K562 (cell line): ENCODE data around the gene TCP10L. TPM values are rescaled to one million over a fixed set of nuclear protein-coding genes. Genes with fewer than 3 reads are reported as not detected.
A peak's percentile ranks its signal among the peaks of the same experiment; 100 is the strongest.

ENCODE experiments used
- ARHGAP35 ChIP-seq: fragments of 450-650 bp; IDR thresholded peaks from 2 replicates; pipeline ENCODE4 v1.6.1; 2018; ENCODE audit not compliant: partially characterized antibody
- CBFA2T2 ChIP-seq: fragments of 450-650 bp; conservative IDR thresholded peaks from 2 replicates; pipeline ENCODE4 v1.6.1; 2017; ENCODE audit warnings: mild to moderate bottlenecking
- FOXP1 ChIP-seq: sonication (generic); formaldehyde crosslinking; IDR thresholded peaks from 2 replicates; pipeline ENCODE4 v1.8.0; 2022; ENCODE audit warnings: mild to moderate bottlenecking, missing genetic modification reagents
- JUNB ChIP-seq: fragments of 450-650 bp; formaldehyde crosslinking; conservative IDR thresholded peaks from 2 replicates; pipeline ENCODE4 v1.4.0; 2020; ENCODE audit warnings: mild to moderate bottlenecking
- MAFF ChIP-seq: IDR thresholded peaks from 2 replicates; pipeline ENCODE4 v1.6.1; 2012; ENCODE audit warnings: low read length, improper control_type of control experiment
- NRF1 ChIP-seq, 2 experiments: fragments of 450-650 bp; IDR thresholded peaks in 1 of 2; conservative IDR thresholded peaks in 1 of 2; 2 replicates each; pipeline ENCODE4 v1.6.1; 2014; ENCODE audit warnings: mild to moderate bottlenecking in 2 of 2
- SETDB1 ChIP-seq: IDR thresholded peaks from one replicate; pipeline ENCODE4 v1.6.1; 2012; ENCODE audit warnings: low read length, control low read depth, inconsistent platforms
- SRF ChIP-seq, 2 experiments: fragments of 250-450, 450-650 bp in 1 of 2; sonication (Bioruptor Pico) in 1 of 2; sonication (generic) in 1 of 2; formaldehyde crosslinking; IDR thresholded peaks; 2 replicates each; pipeline versions ENCODE4 v1.5.0 to v1.5.1; 2020 to 2022; ENCODE audit warnings: mild to moderate bottlenecking in 1 of 2, missing genetic modification reagents in 1 of 2
- SRSF7 ChIP-seq: fragments of 200-400 bp; formaldehyde crosslinking; optimal IDR thresholded peaks from 2 replicates; pipeline ENCODE3; 2017; ENCODE audit warnings: mild to moderate bottlenecking, low read depth, low read length
- STAT5B ChIP-seq: fragments of 250-450 bp; sonication (Bioruptor Pico); IDR thresholded peaks from 2 replicates; pipeline ENCODE4 v1.8.0; 2021; ENCODE audit warnings: mild to moderate bottlenecking, inconsistent platforms
- TRIM24 ChIP-seq, 2 experiments: fragments of 450-650 bp; IDR thresholded peaks; 2 replicates each; pipeline ENCODE4 v1.6.1; 2016
- U2AF1 ChIP-seq: fragments of 200-400 bp; formaldehyde crosslinking; optimal IDR thresholded peaks from 2 replicates; pipeline ENCODE3; 2017; ENCODE audit warnings: mild to moderate bottlenecking, low read depth, low read length, moderate library complexity
- ZFPM2 ChIP-seq: fragments of 250-450 bp; sonication (Bioruptor Pico); IDR thresholded peaks from 2 replicates; pipeline ENCODE4 v1.5.1; 2022; ENCODE audit warnings: mild to moderate bottlenecking
- ZNF41 ChIP-seq: fragments of 250-450 bp; sonication (Bioruptor Pico); conservative IDR thresholded peaks from 2 replicates; pipeline ENCODE4 v1.4.0; 2020; ENCODE audit warnings: mild to moderate bottlenecking
- ZNF644 ChIP-seq: fragments of 200-800 bp; sonication (Bioruptor generic); IDR thresholded peaks from 2 replicates; pipeline ENCODE4 v1.6.1; 2016; ENCODE audit warnings: low read depth, missing genetic modification characterization, missing compliant biosample characterization
- ZNF766 ChIP-seq: fragments of 200-800 bp; sonication (Bioruptor generic); conservative IDR thresholded peaks from 2 replicates; pipeline ENCODE4 v1.6.1; 2016; ENCODE audit warnings: missing genetic modification characterization, missing compliant biosample characterization
- ZSCAN29 ChIP-seq: fragments of 450-650 bp; IDR thresholded peaks from 2 replicates; pipeline ENCODE4 v1.6.1; 2017
- polyA plus RNA-seq, 8 experiments: library from polyadenylated mRNA; depleted of rRNA in 4 of 8; stranded (reverse) in 5 of 8; unstranded in 3 of 8; fragments of >200 nt; fragmentation: Nextera tagmentation in 2 of 8; fragmentation: Illumina TruSeq in 1 of 8; extraction: Ambion mirVana in 2 of 8; extraction: Trizol in 1 of 8; gene quantifications; 2 replicates each; pipeline versions ENCODE4 v1.2.1 to v1.2.3, GENCODE V29; 2011 to 2014; ENCODE audit warnings: inconsistent platforms in 1 of 8, missing spikeins in 1 of 8
- total RNA-seq, 7 experiments: library from RNA; depleted of rRNA in 6 of 7; stranded (reverse); fragments of >200 nt in 6 of 7; fragmentation: Illumina TruSeq in 2 of 7; extraction: Trizol in 2 of 7; gene quantifications; 2 replicates each; pipeline versions ENCODE4 v1.2.1 to v1.2.3, GENCODE V29; 2011 to 2021; ENCODE audit warnings: low replicate concordance in 1 of 7
- TF ChIP-seq, protein P1 (sequence below): fragments of 450-650 bp; formaldehyde crosslinking; IDR thresholded peaks from 2 replicates; pipeline ENCODE4 v1.4.0; 2022; ENCODE audit warnings: mild to moderate bottlenecking, moderate library complexity
- TF ChIP-seq, protein P2 (sequence below), 2 experiments: fragments of 450-650 bp; formaldehyde crosslinking in 1 of 2; IDR thresholded peaks; 2 replicates each; pipeline versions ENCODE4 v1.4.0 to v1.6.1; 2014 to 2020; ENCODE audit warnings: mild to moderate bottlenecking in 2 of 2, borderline replicate concordance in 1 of 2, low read depth in 1 of 2
- TF ChIP-seq, protein P3 (sequence below): fragments of 250-450 bp; sonication (Bioruptor Pico); IDR thresholded peaks from 2 replicates; pipeline ENCODE4 v1.8.0; 2021; ENCODE audit warnings: moderate library complexity, mild to moderate bottlenecking, inconsistent platforms

Gene TCP10L
- total and polyA plus RNA-seq, 9 of the 15 experiments (the other 6 are each of a cell fraction or from before 2014, with no cell fraction given): 0.34 to 0.91 (median 0.56) TPM; not detected in 2

DNA sequence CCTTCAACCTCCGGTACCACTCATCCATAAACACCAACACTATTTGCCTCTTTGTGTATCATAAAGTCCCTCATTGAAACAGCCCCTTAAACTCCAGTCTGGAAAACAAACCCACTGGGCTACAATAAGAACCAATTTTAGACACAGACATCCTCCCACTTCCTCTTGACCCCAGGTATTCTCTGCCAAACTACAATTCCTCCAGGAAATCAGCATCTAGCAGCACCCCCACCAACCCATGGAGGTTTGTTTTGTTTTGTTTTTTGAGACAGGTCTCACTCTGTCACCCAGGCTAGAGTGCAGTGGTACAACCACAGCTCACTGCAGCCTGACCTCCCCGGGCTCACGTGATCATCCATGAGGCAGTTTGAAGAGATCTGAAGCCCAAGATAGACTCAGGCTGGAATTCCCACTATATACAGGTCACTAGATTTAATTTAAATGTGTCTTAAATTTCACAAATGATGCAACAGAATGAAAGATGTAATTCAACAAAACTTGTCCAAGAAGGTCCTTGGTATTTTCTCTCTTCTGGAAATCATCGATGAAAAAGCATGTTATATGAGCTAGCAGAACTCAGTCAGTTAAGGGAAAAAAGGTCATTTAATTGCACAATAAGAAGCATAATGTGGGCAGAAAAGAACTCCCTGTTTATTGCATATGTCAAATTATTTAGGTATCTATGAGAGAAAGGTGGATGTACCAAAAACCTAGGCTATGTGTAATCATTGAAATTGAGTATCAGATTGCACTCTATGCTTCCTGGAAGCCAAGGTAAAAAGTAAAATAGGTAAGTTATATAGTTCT, 30.3 kb downstream of the TCP10L start (continued):
- TF ChIP-seq ZNF766 (CRISPR knock-in tag) (0 out of 2 replicates have a peak, but pooled peaks have one; percentile 56), SRSF7 (no peak), ZNF644 (tag) (no peak), ZSCAN29 (no peak), MAFF (no peak), ZNF41 (no peak), FOXP1 (CRISPR knock-in tag) (no peak), JUNB (CRISPR knock-in tag) (no peak), SRF (CRISPR knock-in tag; IDR thresholded peaks at IDR 0.05) (no peak), U2AF1 (no peak), SETDB1 (no peak), ARHGAP35 (no peak), TRIM24 (IDR thresholded peaks at IDR 0.05) (peak; percentile 33 to 46; a peak in 2 of 4 replicates), NRF1 (conservative IDR thresholded peaks at IDR 0.05 in 1 of 2, IDR thresholded peaks at IDR 0.05 in 1 of 2) (no peak), ZFPM2 (no peak), CBFA2T2 (peak; percentile 20; the same call in 1 of the 2 replicates), STAT5B (CRISPR knock-in tag) (no peak)
- TF ChIP-seq, protein P1, sequence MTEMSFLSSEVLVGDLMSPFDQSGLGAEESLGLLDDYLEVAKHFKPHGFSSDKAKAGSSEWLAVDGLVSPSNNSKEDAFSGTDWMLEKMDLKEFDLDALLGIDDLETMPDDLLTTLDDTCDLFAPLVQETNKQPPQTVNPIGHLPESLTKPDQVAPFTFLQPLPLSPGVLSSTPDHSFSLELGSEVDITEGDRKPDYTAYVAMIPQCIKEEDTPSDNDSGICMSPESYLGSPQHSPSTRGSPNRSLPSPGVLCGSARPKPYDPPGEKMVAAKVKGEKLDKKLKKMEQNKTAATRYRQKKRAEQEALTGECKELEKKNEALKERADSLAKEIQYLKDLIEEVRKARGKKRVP (CRISPR knock-in tag): 0 out of 2 replicates have a peak, but pooled peaks have one; percentile 37
- TF ChIP-seq, protein P2, sequence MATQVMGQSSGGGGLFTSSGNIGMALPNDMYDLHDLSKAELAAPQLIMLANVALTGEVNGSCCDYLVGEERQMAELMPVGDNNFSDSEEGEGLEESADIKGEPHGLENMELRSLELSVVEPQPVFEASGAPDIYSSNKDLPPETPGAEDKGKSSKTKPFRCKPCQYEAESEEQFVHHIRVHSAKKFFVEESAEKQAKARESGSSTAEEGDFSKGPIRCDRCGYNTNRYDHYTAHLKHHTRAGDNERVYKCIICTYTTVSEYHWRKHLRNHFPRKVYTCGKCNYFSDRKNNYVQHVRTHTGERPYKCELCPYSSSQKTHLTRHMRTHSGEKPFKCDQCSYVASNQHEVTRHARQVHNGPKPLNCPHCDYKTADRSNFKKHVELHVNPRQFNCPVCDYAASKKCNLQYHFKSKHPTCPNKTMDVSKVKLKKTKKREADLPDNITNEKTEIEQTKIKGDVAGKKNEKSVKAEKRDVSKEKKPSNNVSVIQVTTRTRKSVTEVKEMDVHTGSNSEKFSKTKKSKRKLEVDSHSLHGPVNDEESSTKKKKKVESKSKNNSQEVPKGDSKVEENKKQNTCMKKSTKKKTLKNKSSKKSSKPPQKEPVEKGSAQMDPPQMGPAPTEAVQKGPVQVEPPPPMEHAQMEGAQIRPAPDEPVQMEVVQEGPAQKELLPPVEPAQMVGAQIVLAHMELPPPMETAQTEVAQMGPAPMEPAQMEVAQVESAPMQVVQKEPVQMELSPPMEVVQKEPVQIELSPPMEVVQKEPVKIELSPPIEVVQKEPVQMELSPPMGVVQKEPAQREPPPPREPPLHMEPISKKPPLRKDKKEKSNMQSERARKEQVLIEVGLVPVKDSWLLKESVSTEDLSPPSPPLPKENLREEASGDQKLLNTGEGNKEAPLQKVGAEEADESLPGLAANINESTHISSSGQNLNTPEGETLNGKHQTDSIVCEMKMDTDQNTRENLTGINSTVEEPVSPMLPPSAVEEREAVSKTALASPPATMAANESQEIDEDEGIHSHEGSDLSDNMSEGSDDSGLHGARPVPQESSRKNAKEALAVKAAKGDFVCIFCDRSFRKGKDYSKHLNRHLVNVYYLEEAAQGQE (IDR thresholded peaks at IDR 0.05; ENCODE audit: borderline replicate concordance): peak; percentile 21; the same call in 1 of the 2 replicates
- TF ChIP-seq, protein P2 (CRISPR knock-in tag; IDR thresholded peaks at IDR 0.05; ENCODE audit: low read depth): no peak
- TF ChIP-seq, protein P3, sequence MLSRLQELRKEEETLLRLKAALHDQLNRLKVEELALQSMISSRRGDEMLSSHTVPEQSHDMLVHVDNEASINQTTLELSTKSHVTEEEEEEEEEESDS (CRISPR knock-in tag): no peak
